Activated naive CD4-positive, alpha-beta T cell treated with anti-CD3 and anti-CD28 coated beads, Interleukin-2, amount 10 ng/mL, durations not matched to agents 7 days and 5 days (primary cell): Measurements from ENCODE around the gene ZNF319.
"Not testable (repeated sequence)": the region's sequence is repeated elsewhere in the genome, so short reads cannot be mapped to it uniquely, and the experiment has no call there.

Experiments used
- CTCF ChIA-PET: fragments of 350-600 bp; sonication (Branson Sonifier 250); formaldehyde crosslinking; loops from one replicate; lab custom pipeline; 2021; ENCODE audit warnings: antibody characterized with exemption; lab: Charles Lee
- DNase-seq: peaks from one replicate; pipeline ENCODE4 v3.0.0-alpha.2; 2020
- H3K27ac Mint-ChIP-seq: one replicate; pipeline ENCODE4 v1.8.0; 2021; ENCODE audit warnings: mild to moderate bottlenecking, moderate library complexity, mixed read lengths
- H3K27me3 Mint-ChIP-seq: one replicate; pipeline ENCODE4 v1.8.0; 2021; ENCODE audit warnings: mild to moderate bottlenecking, mixed read lengths
- H3K36me3 Mint-ChIP-seq: one replicate; pipeline ENCODE4 v1.8.0; 2021; ENCODE audit warnings: mixed read lengths
- H3K4me1 Mint-ChIP-seq: one replicate; pipeline ENCODE4 v1.8.0; 2021; ENCODE audit warnings: mixed read lengths
- H3K4me3 Mint-ChIP-seq: one replicate; pipeline ENCODE4 v1.8.0; 2021; ENCODE audit warnings: mild to moderate bottlenecking, moderate library complexity, mixed read lengths
- H3K9me3 Mint-ChIP-seq: one replicate; pipeline ENCODE4 v1.8.0; 2021; ENCODE audit warnings: mixed read lengths

The ZNF319 gene

GRCh38 chr16:57992084-57992483, 8.4 kb downstream of the ZNF319 start:
- H3K36me3 Mint-ChIP-seq, result peaks cover 18% of the 10 kb centered on the region
- H3K4me1 Mint-ChIP-seq, result peaks cover 21% of the 10 kb centered on the region
- CTCF ChIA-PET, result no interaction called here
- no peak overlapping the region for H3K4me3 Mint-ChIP-seq
- no peaks in the 10 kb centered on the region for H3K9me3 Mint-ChIP-seq
- no peak for DNase-seq
- H3K27ac Mint-ChIP-seq, result no peak overlapping the region
- H3K27me3 Mint-ChIP-seq, result peaks cover 7% of the 10 kb centered on the region

GRCh38 chr16:57991551-57992059, 8.9 kb downstream of the ZNF319 start:
- no peaks in the 10 kb centered on the region for H3K9me3 Mint-ChIP-seq

GRCh38 chr16:57988929-57989328, 11.5 kb downstream of the ZNF319 start:
- no peaks in the 10 kb centered on the region for H3K36me3 Mint-ChIP-seq
- CTCF ChIA-PET, result no interaction called here
- DNase-seq, result no peak
- no peaks in the 10 kb centered on the region for H3K9me3 Mint-ChIP-seq
- H3K4me1 Mint-ChIP-seq, result peaks cover 17% of the 10 kb centered on the region
- H3K27me3 Mint-ChIP-seq, result peaks cover 37% of the 10 kb centered on the region
- no peak overlapping the region for H3K4me3 Mint-ChIP-seq
- H3K27ac Mint-ChIP-seq, result no peak overlapping the region

More at GRCh38 chr16:57991551-57992059, 8.9 kb downstream of the ZNF319 start:
- no peak for DNase-seq
- Mint-ChIP-seq H3K27ac (no peak overlapping the region), H3K4me3 (no peak overlapping the region), H3K4me1 (peaks cover 20% of the 10 kb centered on the region), H3K27me3 (peaks cover 11% of the 10 kb centered on the region), H3K36me3 (peaks cover 16% of the 10 kb centered on the region)
- CTCF ChIA-PET, result no interaction called here

- DNase-seq, result no peak
- no peak overlapping the region for H3K4me3 Mint-ChIP-seq
- H3K4me1 Mint-ChIP-seq, result peaks cover 18% of the 10 kb centered on the region
- no peaks in the 10 kb centered on the region for H3K36me3 Mint-ChIP-seq
- CTCF ChIA-PET, result no interaction called here
- H3K9me3 Mint-ChIP-seq, result no peaks in the 10 kb centered on the region
- H3K27ac Mint-ChIP-seq, result no peak overlapping the region
- peaks cover 42% of the 10 kb centered on the region for H3K27me3 Mint-ChIP-seq
Measured at GRCh38 chr16:57987441-57988177, 12.9 kb downstream of the ZNF319 start.

GRCh38 chr16:57986196-57986595, 14.3 kb downstream of the ZNF319 start:
- Mint-ChIP-seq H3K27me3 (peaks cover 42% of the 10 kb centered on the region), H3K27ac (no peak overlapping the region), H3K4me1 (peaks cover 18% of the 10 kb centered on the region), H3K9me3 (no peaks in the 10 kb centered on the region), H3K36me3 (no peaks in the 10 kb centered on the region), H3K4me3 (no peak overlapping the region)
- DNase-seq, result no peak
- CTCF ChIA-PET, result no interaction called here

GRCh38 chr16:57985204-57986181, 15.0 kb downstream of the ZNF319 start:
- H3K9me3 Mint-ChIP-seq, result no peaks in the 10 kb centered on the region
- H3K4me1 Mint-ChIP-seq, result peaks cover 18% of the 10 kb centered on the region
- H3K36me3 Mint-ChIP-seq, result no peaks in the 10 kb centered on the region
- CTCF ChIA-PET, result no interaction called here
- DNase-seq, result no peak
- H3K4me3 Mint-ChIP-seq, result peak overlapping the region; percentile 82
- H3K27me3 Mint-ChIP-seq, result peaks cover 42% of the 10 kb centered on the region
- no peak overlapping the region for H3K27ac Mint-ChIP-seq

GRCh38 chr16:57984443-57985203, 15.8 kb downstream of the ZNF319 start:
- H3K4me3 Mint-ChIP-seq, result peak overlapping the region; percentile 82
- peaks cover 18% of the 10 kb centered on the region for H3K4me1 Mint-ChIP-seq
- H3K36me3 Mint-ChIP-seq, result no peaks in the 10 kb centered on the region
- H3K9me3 Mint-ChIP-seq, result no peaks in the 10 kb centered on the region
- peak; percentile 95 for DNase-seq
- H3K27me3 Mint-ChIP-seq, result peaks cover 42% of the 10 kb centered on the region
- CTCF ChIA-PET, result interaction anchor here (1.3 kb wide), 1 partner anchor 9 kb away, joined by 3 read pairs; no protein-coding TSS in a partner anchor
- H3K27ac Mint-ChIP-seq, result no peak overlapping the region

- Mint-ChIP-seq H3K27me3 (peaks cover 38% of the 10 kb centered on the region), H3K4me3 (no peak overlapping the region), H3K9me3 (no peaks in the 10 kb centered on the region), H3K4me1 (peaks cover 18% of the 10 kb centered on the region), H3K27ac (no peak overlapping the region), H3K36me3 (no peaks in the 10 kb centered on the region)
- no peak for DNase-seq
- CTCF ChIA-PET, result no interaction called here
Measured at GRCh38 chr16:57982385-57982784, 18.1 kb downstream of the ZNF319 start.

GRCh38 chr16:57981636-57982035, 18.8 kb downstream of the ZNF319 start:
- Mint-ChIP-seq H3K36me3 (no peaks in the 10 kb centered on the region), H3K27ac (no peak overlapping the region), H3K27me3 (peaks cover 31% of the 10 kb centered on the region), H3K9me3 (no peaks in the 10 kb centered on the region), H3K4me3 (no peak overlapping the region), H3K4me1 (peaks cover 18% of the 10 kb centered on the region)
- no peak for DNase-seq
- CTCF ChIA-PET, result no interaction called here

- CTCF ChIA-PET, result no interaction called here
Measured at GRCh38 chr16:57979006-57979585, 21.4 kb downstream of the ZNF319 start.

GRCh38 chr16:57978070-57978465, 22.4 kb downstream of the ZNF319 start:
- H3K27ac Mint-ChIP-seq, H3K4me1 Mint-ChIP-seq, H3K9me3 Mint-ChIP-seq, DNase-seq, H3K36me3 Mint-ChIP-seq, H3K4me3 Mint-ChIP-seq: not testable (repeated sequence)
- H3K27me3 Mint-ChIP-seq, result peaks cover 14% of the 10 kb centered on the region
- CTCF ChIA-PET, result interaction anchor here (2.1 kb wide), 1 partner anchor 21 kb away, joined by 6 read pairs; no protein-coding TSS in a partner anchor

More at GRCh38 chr16:57979006-57979585, 21.4 kb downstream of the ZNF319 start:
- no peaks in the 10 kb centered on the region for H3K9me3 Mint-ChIP-seq
- H3K4me3 Mint-ChIP-seq, result no peak overlapping the region
- peaks cover 3% of the 10 kb centered on the region for H3K4me1 Mint-ChIP-seq
- H3K27ac Mint-ChIP-seq, result no peak overlapping the region
- H3K27me3 Mint-ChIP-seq, result peaks cover 16% of the 10 kb centered on the region
- DNase-seq, result no peak
- no peaks in the 10 kb centered on the region for H3K36me3 Mint-ChIP-seq

GRCh38 chr16:57977418-57978069, 22.9 kb downstream of the ZNF319 start:
- no peak for DNase-seq
- CTCF ChIA-PET, result interaction anchor here (2.1 kb wide), 1 partner anchor 21 kb away, joined by 6 read pairs; no protein-coding TSS in a partner anchor
- Mint-ChIP-seq H3K27ac (no peak overlapping the region), H3K9me3 (no peaks in the 10 kb centered on the region), H3K27me3 (peaks cover 14% of the 10 kb centered on the region), H3K4me1 (no peaks in the 10 kb centered on the region), H3K36me3 (no peaks in the 10 kb centered on the region), H3K4me3 (no peak overlapping the region)

GRCh38 chr16:57976331-57976796, 24.1 kb downstream of the ZNF319 start:
- DNase-seq, result no peak
- CTCF ChIA-PET, result interaction anchor here (2.1 kb wide), 1 partner anchor 22 kb away, joined by 6 read pairs; no protein-coding TSS in a partner anchor
- no peak overlapping the region for H3K27ac Mint-ChIP-seq
- peaks cover 5% of the 10 kb centered on the region for H3K4me1 Mint-ChIP-seq
- H3K27me3 Mint-ChIP-seq, result peaks cover 19% of the 10 kb centered on the region
- H3K4me3 Mint-ChIP-seq, result no peak overlapping the region
- H3K9me3 Mint-ChIP-seq, result no peaks in the 10 kb centered on the region
- no peaks in the 10 kb centered on the region for H3K36me3 Mint-ChIP-seq
